HL-60 (cell line): ENCODE results near the gene F7.
"Not testable (repeated sequence)": the region's sequence is repeated elsewhere in the genome, so short reads cannot be mapped to it uniquely, and the experiment has no call there.

Experiments used
- CTCF ChIP-seq: IDR thresholded peaks from one replicate; pipeline ENCODE4 v1.5.1; 2011; ENCODE audit warnings: low read length, control low read depth, inconsistent platforms; ENCODE audit not compliant: insufficient read depth
- GABPA ChIP-seq: IDR thresholded peaks from 2 replicates; pipeline ENCODE4 v1.6.1; 2012; ENCODE audit warnings: low read depth
- POLR2AphosphoS5 ChIP-seq: IDR thresholded peaks from 2 replicates; pipeline ENCODE4 v1.6.1; 2012; ENCODE audit warnings: low read depth
- REST ChIP-seq: IDR thresholded peaks from 2 replicates; pipeline ENCODE4 v1.6.1; 2012; ENCODE audit warnings: low read depth; ENCODE audit not compliant: insufficient replicate concordance
- SPI1 ChIP-seq: IDR thresholded peaks from 2 replicates; pipeline ENCODE4 v1.6.1; 2012; ENCODE audit warnings: low read depth, mild to moderate bottlenecking, borderline replicate concordance

GRCh38 chr13:113102302-113102701 lies 3.3 kb upstream of the F7 start:
- not testable (repeated sequence) for TF ChIP-seq SPI1, CTCF, POLR2AphosphoS5, GABPA, REST
